K562 (cell line): Measurements from ENCODE around the gene IPO9.

ENCODE experiments used
- CTCF ChIP-seq, 3 experiments: IDR thresholded peaks in 2 of 3; conservative IDR thresholded peaks in 1 of 3; 2 replicates each; pipeline ENCODE4 v1.5.1; 2011 to 2012; ENCODE audit warnings: low read length in 3 of 3, mild to moderate bottlenecking in 3 of 3, control low read depth in 2 of 3, improper control_type of control experiment in 1 of 3, inconsistent platforms in 1 of 3, low read depth in 1 of 3, mixed read lengths in 1 of 3, moderate library complexity in 1 of 3; ENCODE audit not compliant: insufficient read depth in 2 of 3
- ELF1 ChIP-seq: fragments of 200-800 bp; sonication (Bioruptor generic); IDR thresholded peaks from 2 replicates; pipeline ENCODE4 v1.6.1; 2016; ENCODE audit warnings: missing genetic modification characterization, missing compliant biosample characterization
- EP300 ChIP-seq: IDR thresholded peaks from 2 replicates; pipeline ENCODE4 v1.6.1; 2012; ENCODE audit warnings: low read length, improper control_type of control experiment
- EZH2 ChIP-seq: IDR thresholded peaks from 2 replicates; pipeline ENCODE4 v1.6.1; 2012; ENCODE audit warnings: low read depth, mild to moderate bottlenecking, inconsistent platforms, low read length, borderline replicate concordance
- HNRNPUL1 ChIP-seq: fragments of 200-400 bp; formaldehyde crosslinking; IDR thresholded peaks from 2 replicates; pipeline ENCODE4 v1.6.1; 2017; ENCODE audit warnings: low read length
- POLR2A ChIP-seq: fragments of 450-650 bp; conservative IDR thresholded peaks from 2 replicates; pipeline ENCODE4 v1.6.1; 2016
- RFX5 ChIP-seq: IDR thresholded peaks from 2 replicates; pipeline ENCODE4 v1.6.1; 2011; ENCODE audit warnings: low read depth, mild to moderate bottlenecking, improper control_type of control experiment, low read length
- ZNF263 ChIP-seq: sonication (generic); formaldehyde crosslinking; IDR thresholded peaks from 2 replicates; pipeline ENCODE4 v1.8.0; 2022; ENCODE audit warnings: mild to moderate bottlenecking, missing genetic modification reagents, borderline replicate concordance
- ZNF354B ChIP-seq: fragments of 250-450 bp; sonication (Bioruptor Pico); IDR thresholded peaks from 2 replicates; pipeline ENCODE4 v1.4.0; 2020
- TF ChIP-seq, protein P1 (sequence below): fragments of 250-450 bp; sonication (Bioruptor Pico); IDR thresholded peaks from 2 replicates; pipeline ENCODE4 v1.4.0; 2020; ENCODE audit warnings: mild to moderate bottlenecking, moderate library complexity

DNA sequence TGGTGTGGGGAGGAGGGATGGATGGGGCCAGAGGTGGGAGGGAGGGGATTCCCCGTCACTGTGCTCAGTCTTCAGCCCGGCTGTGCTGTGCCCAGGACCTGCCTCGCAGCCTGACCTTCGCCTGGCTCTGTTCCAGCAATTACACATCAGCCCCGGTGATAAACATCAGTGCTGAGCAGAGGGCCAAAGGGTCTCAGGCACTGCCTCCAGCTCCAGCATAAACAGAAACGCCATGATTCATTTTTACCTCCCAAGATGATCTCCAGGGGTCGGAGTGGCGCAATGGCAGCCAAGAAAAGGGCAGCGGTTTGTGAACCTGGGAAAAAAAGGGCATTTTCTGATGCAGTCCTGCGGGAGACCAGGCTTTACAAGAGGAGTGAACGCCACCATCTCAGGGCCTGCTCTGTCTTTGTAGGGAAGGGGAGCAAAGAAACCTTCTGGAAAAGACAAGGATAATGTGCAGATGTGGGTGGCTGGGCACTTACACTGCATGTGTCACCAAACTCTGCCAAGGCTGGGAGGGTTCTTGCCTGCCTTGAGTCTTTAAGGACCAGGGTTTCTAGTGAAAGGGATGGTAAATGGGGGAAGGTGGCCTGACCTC, 87.8 kb downstream of the IPO9 start:
- TF ChIP-seq RFX5 (no peak), EZH2 (no peak), POLR2A (no peak), HNRNPUL1 (no peak), ELF1 (no peak), ZNF354B (no peak), ZNF263 (CRISPR knock-in tag) (peak; percentile 88), CTCF (IDR thresholded peaks at IDR 0.05 in 2 of 3, conservative IDR thresholded peaks at IDR 0.05 in 1 of 3; ENCODE audit: insufficient read depth in 2 of 3, low read depth in 1 of 3, low read length in 3 of 3) (peak in 1 of 3 experiments; percentile 30; a peak in 2 of 6 replicates), EP300 (peak; percentile 23; the same call in 1 of the 2 replicates)
- TF ChIP-seq, protein P1, sequence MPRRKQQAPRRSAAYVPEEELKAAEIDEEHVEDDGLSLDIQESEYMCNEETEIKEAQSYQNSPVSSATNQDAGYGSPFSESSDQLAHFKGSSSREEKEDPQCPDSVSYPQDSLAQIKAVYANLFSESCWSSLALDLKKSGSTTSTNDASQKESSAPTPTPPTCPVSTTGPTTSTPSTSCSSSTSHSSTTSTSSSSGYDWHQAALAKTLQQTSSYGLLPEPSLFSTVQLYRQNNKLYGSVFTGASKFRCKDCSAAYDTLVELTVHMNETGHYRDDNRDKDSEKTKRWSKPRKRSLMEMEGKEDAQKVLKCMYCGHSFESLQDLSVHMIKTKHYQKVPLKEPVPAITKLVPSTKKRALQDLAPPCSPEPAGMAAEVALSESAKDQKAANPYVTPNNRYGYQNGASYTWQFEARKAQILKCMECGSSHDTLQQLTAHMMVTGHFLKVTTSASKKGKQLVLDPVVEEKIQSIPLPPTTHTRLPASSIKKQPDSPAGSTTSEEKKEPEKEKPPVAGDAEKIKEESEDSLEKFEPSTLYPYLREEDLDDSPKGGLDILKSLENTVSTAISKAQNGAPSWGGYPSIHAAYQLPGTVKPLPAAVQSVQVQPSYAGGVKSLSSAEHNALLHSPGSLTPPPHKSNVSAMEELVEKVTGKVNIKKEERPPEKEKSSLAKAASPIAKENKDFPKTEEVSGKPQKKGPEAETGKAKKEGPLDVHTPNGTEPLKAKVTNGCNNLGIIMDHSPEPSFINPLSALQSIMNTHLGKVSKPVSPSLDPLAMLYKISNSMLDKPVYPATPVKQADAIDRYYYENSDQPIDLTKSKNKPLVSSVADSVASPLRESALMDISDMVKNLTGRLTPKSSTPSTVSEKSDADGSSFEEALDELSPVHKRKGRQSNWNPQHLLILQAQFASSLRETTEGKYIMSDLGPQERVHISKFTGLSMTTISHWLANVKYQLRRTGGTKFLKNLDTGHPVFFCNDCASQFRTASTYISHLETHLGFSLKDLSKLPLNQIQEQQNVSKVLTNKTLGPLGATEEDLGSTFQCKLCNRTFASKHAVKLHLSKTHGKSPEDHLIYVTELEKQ (CRISPR knock-in tag), result no peak
